ENCODE results near the gene BCR.

Gene BCR

DNA sequence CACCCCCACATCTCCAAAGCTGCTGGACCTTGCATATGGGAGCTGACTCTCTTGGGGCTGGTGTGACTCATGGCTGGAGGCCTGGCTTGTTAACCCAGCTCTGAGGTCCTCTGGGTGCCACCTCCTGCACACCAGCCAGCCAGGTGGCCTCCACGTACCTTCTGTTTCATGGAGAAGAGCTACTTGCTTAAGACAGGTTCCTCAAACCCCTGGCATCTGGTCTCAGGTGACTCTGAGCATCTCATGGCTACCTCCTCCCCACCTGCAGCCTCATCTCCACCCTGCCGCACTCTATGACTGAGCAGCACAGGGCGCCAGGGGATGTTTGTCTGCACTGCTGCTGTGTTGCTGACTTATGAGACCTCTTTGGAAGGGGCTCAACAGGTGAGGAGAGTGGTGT lies 55.7 kb downstream of the BCR start:
- ChIA-PET CTCF (interaction anchor here (2.5 kb wide), 1 partner anchor 46 kb away, joined by 11 read pairs; no protein-coding TSS in a partner anchor), POLR2A (no interaction called here)
- TF ChIP-seq, protein P1, sequence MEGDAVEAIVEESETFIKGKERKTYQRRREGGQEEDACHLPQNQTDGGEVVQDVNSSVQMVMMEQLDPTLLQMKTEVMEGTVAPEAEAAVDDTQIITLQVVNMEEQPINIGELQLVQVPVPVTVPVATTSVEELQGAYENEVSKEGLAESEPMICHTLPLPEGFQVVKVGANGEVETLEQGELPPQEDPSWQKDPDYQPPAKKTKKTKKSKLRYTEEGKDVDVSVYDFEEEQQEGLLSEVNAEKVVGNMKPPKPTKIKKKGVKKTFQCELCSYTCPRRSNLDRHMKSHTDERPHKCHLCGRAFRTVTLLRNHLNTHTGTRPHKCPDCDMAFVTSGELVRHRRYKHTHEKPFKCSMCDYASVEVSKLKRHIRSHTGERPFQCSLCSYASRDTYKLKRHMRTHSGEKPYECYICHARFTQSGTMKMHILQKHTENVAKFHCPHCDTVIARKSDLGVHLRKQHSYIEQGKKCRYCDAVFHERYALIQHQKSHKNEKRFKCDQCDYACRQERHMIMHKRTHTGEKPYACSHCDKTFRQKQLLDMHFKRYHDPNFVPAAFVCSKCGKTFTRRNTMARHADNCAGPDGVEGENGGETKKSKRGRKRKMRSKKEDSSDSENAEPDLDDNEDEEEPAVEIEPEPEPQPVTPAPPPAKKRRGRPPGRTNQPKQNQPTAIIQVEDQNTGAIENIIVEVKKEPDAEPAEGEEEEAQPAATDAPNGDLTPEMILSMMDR (IDR thresholded peaks at IDR 0.05; ENCODE audit: control extremely low read depth, extremely low read depth, low read depth, missing control alignments), result no peak
- no peak for DNase-seq (ENCODE audit: extremely low spot score)

DNA sequence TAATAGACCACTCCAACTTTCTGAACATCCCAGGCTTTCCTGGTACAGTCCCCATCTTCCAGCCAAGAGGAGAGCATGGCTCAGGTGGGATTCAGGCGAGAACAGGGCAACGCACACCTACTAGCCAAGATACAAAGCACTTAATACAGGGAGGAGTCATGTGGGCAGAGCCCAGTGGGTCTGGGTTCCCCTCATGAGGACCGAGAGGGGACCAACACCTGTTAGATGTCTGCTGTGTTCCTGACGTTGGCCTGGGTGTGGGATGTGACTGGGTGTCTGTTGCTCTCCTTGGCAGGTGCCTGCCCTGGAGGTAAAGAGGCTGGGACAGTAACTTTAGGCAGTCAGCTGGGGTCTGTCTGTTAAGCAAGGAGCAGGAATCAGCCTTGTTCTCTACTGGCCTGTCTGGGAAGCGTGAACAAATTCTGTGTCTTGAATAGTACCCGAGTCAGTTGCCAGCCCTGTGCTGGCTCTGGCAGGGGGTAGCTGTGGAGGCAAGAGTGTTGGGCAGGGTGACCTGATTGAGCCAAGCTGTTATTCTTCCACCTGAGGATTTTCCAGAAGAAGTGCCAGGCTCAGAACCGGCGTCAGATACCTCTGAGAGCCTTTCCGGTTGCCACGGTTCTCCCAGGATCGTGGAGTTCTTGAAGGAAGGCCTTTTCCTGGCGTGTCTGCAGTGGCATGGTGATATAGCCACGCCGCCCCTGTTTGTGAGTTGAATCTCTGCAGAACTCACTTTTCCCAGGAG lies 56.3 kb downstream of the BCR start:
- CTCF ChIA-PET, result interaction anchor here (1.0 to 2.5 kb wide), 2 partner anchors 31 to 45 kb away, joined by 3 to 11 read pairs; no protein-coding TSS in a partner anchor
- POLR2A ChIA-PET, result no interaction called here
- TF ChIP-seq, protein P1 (IDR thresholded peaks at IDR 0.05; ENCODE audit: control extremely low read depth, extremely low read depth, low read depth, missing control alignments), result no peak
- DNase-seq (ENCODE audit: extremely low spot score), result no peak

DNA sequence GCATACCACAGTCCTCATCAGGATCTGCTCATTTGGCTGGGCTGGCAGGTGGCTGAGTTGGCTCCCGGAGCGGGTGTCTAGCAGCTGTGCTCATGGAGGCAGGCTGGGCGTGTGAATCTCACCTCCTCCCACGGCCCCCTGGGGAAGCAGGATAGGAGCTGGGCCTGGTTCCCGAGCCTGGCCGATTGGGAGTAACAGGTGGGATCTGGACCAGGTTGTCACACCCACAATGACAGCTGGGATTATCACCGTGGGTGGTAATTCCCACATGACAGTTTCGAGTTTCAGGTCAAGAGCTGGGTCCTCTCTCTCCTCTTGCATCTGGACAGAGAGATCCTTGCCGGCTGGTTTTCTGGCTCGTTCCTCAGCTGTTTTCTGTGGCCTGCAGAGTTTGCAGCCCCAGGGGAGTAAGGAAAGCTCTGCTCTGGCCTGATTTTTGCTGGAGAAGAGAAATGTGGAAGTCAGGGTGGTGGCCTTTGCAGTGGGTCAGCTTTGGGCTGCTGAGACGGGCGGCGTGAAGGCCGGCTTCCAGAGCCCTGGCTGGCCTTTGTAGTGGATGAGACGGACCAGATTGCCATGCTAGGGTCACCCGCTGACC lies 57.0 kb downstream of the BCR start:
- CTCF ChIA-PET, result interaction anchor here (1.0 to 2.5 kb wide), 2 partner anchors 31 to 45 kb away, joined by 3 to 11 read pairs; no protein-coding TSS in a partner anchor
- no peak for DNase-seq (ENCODE audit: extremely low spot score)
- POLR2A ChIA-PET, result no interaction called here
- TF ChIP-seq, protein P1 (IDR thresholded peaks at IDR 0.05; ENCODE audit: control extremely low read depth, extremely low read depth, low read depth, missing control alignments), result no peak

DNA sequence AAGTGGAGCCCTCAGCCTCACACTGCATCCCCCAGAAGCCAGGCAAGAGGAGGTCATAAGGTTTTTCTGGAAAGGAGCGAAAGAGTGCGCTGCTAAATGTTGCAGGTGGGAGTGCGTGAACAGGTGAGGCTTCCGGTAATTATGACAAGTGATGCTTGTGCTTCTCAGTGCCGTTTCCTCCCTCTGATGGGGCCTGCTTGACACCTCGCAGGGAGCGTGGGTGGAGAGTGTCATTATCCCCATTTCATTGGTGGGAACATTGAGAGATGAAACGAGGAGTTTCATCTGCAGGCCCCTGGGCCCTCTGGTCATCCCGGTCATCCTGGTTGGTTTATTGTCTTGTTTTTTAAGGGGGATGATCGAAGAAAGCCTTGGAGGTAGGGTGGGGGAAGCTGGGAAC lies 57.5 kb downstream of the BCR start:
- CTCF ChIA-PET, result interaction anchor here (1.0 to 2.5 kb wide), 2 partner anchors 32 to 44 kb away, joined by 3 to 11 read pairs; no protein-coding TSS in a partner anchor

DNA sequence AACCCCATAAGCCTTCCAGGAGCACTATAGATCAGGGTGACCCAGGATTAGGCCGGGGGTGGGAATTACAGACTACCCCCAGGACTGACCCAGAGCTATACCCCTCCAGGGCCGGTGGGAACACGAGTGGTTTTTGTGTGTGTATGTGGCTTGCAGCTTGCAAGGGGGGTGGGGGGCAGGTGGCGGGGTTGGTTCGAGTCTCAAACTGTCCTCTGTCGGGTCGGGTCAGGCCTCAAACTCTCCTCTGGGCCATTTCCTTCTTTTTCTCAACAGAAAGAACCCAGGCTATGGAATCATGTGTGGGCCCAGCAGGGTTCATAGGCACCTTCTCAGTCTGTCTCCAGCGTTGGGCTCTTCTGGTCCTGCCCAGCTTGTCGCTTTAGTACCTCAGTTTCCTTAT lies 58.4 kb downstream of the BCR start:
- ChIA-PET CTCF (interaction anchor here (1.4 kb wide), 1 partner anchor 43 kb away, joined by 4 read pairs; no protein-coding TSS in a partner anchor), POLR2A (no interaction called here)
- TF ChIP-seq, protein P1 (IDR thresholded peaks at IDR 0.05; ENCODE audit: control extremely low read depth, extremely low read depth, low read depth, missing control alignments), result no peak
- DNase-seq (ENCODE audit: extremely low spot score), result no peak

More for the DNA sequence above, 57.5 kb downstream of the BCR start:
- no peak for DNase-seq (ENCODE audit: extremely low spot score)
- TF ChIP-seq, protein P1 (IDR thresholded peaks at IDR 0.05; ENCODE audit: control extremely low read depth, extremely low read depth, low read depth, missing control alignments), result no peak
- POLR2A ChIA-PET, result no interaction called here

DNA sequence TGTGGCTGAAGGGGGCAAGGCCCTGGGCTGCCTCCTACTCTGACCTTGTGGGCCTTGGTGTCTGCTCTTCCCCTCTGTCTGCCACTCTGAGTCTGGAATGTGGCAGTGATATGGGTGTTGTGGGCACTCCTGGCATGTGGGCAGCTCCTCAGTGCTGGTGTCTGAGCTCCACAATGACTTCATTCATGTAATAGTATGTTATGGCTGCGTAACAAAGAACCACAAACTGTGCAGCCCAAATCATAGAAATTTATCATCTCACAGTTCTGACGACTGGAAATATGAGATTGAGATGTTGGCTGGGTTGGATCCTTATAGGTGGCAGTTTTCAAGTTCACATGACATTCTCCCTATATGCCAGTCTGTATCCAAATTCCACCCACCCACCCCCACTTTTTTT lies 59.1 kb downstream of the BCR start:
- TF ChIP-seq, protein P1 (IDR thresholded peaks at IDR 0.05; ENCODE audit: control extremely low read depth, extremely low read depth, low read depth, missing control alignments), result no peak
- POLR2A ChIA-PET, result no interaction called here

More for the DNA sequence above, 59.1 kb downstream of the BCR start:
- CTCF ChIA-PET, result interaction anchor here (1.4 kb wide), 1 partner anchor 42 kb away, joined by 4 read pairs; no protein-coding TSS in a partner anchor
- DNase-seq (ENCODE audit: extremely low spot score), result no peak

All from GM10248 (cell line).